Measurements from ENCODE around the gene SCARF2.
"Not testable (repeated sequence)": the region's sequence is repeated elsewhere in the genome, so short reads cannot be mapped to it uniquely, and the experiment has no call there.

Gene SCARF2

DNA sequence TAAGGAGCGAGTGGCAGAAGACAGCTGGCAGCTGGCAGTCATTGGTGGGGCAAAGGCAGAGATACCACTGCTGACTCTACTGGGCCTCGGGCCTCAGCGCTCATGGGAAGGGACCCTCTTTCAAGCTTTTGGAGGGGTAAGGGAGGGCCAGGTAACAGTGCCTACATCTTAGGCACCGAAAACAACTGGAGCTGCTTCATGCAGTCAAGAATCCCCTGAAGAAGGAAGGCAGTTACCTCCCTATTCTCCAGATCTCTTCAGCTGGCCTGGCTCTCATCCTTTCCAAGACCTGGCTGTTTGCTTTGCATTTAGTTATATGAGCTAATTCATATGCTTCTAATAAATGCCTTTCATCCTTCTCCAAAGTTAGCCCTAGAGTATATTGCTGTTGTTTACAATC, 59.5 kb downstream of the SCARF2 start:
- DNase-seq: no peak
- intact Hi-C loops (cut with DNase I): no loop called here

DNA sequence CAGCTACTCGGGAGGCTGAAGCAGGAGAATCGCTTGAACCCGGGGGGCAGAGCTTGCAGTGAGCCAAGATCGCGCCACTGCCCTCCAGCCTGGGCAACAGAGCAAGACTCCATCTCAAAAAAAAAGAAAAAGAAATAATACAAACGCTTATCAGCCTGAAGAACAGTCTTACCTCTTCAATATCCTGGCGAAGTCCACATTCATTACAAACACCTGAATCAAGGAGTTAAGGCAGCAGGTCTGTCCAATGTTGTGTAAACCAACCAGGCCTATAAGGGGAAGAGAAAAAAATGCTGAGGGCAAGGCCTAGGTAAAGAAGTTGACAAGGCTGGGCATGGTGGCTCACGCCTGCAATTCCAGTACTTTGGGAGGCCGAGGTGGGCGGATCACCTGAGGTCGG, 60.6 kb downstream of the SCARF2 start:
- DNase-seq; intact Hi-C loops (cut with DNase I): not testable (repeated sequence)

DNA sequence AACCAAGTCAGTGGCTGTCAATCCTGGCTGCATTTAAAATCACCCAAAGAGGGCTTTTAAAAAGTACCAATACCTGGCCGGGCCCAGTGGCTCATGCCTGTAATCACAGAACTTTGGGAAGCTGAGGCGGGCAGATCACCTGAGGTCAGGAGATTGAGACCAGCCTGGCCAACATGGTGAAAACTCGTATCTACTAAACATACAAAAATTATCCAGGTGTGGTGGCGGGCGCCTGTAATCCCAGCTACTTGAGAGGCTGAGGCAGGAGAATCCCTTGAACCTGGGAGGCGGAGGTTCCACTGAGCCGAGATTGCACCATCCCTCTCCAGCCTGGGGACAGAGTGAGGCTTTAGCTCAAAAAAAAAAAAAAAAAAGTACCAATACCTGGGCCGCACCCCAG, 61.3 kb downstream of the SCARF2 start:
- intact Hi-C loops (cut with DNase I): not testable (repeated sequence)

More for the DNA sequence above, 61.3 kb downstream of the SCARF2 start:
- not testable (repeated sequence) for DNase-seq
